Vagina (tissue), 2 donors: ENCODE measurements around the gene TSPEAR. TPM values are rescaled to one million over a fixed set of nuclear protein-coding genes. Genes with fewer than 3 reads are reported as not detected.

Experiments
- DNase-seq, 2 donors: peaks; one replicate each; pipeline ENCODE4 v3.0.0-alpha.2; 2017; ENCODE audit errors: extremely low spot score in 2 of 2
- H3K27ac ChIP-seq: fragments of 200-600 bp; sonication (generic); one replicate; pipeline ENCODE4 v1.5.1; 2019
- H3K27me3 ChIP-seq: fragments of 200-600 bp; sonication (generic); one replicate; pipeline ENCODE4 v1.5.1; 2019
- H3K36me3 ChIP-seq, 2 donors: fragments of 200-600 bp; sonication (generic); one replicate each; pipeline ENCODE4 v1.5.1; 2017 to 2019
- H3K4me1 ChIP-seq: fragments of 200-600 bp; sonication (generic); one replicate; pipeline ENCODE4 v1.5.1; 2019
- H3K4me3 ChIP-seq, 2 donors: fragments of 200-600 bp; sonication (generic); 1 replicate in 1 of 2; 2 replicates in 1 of 2; pipeline ENCODE4 v1.5.1; 2016 to 2019
- H3K9me3 ChIP-seq: fragments of 200-600 bp; sonication (generic); one replicate; pipeline ENCODE4 v1.5.1; 2019
- CTCF ChIP-seq, 3 experiments: fragments of 450-650 bp in 2 of 3; fragments of 200-600 bp in 1 of 3; sonication (generic) in 1 of 3; IDR thresholded peaks; one replicate each; pipeline ENCODE4 v1.5.1; 2017 to 2019; ENCODE audit warnings: antibody characterized with exemption in 3 of 3, mild to moderate bottlenecking in 2 of 3, moderate library complexity in 2 of 3
- POLR2A ChIP-seq, 2 donors: fragments of 450-650 bp; IDR thresholded peaks; one replicate each; pipeline ENCODE4 v1.6.1; 2017; ENCODE audit warnings: antibody characterized with exemption in 2 of 2, mild to moderate bottlenecking in 2 of 2, moderate library complexity in 2 of 2
- POLR2AphosphoS5 ChIP-seq, 2 donors: sonication (generic); formaldehyde crosslinking; IDR thresholded peaks; one replicate each; pipeline ENCODE4 v1.9.0; 2017; ENCODE audit warnings: antibody characterized with exemption in 2 of 2, mild to moderate bottlenecking in 2 of 2, low read depth in 1 of 2; ENCODE audit not compliant: insufficient read depth in 1 of 2
- intact Hi-C: fragments of 100-400 bp; cut with DNase I; formaldehyde crosslinking; loops from one replicate; pipeline ENCODE4 v1.15.1; 2023
- total RNA-seq: library from RNA; depleted of rRNA; stranded (reverse); fragments of >200 nt; gene quantifications from one replicate; pipeline ENCODE4 v1.2.3, GENCODE V29; 2016

Gene TSPEAR
- total RNA-seq, 1 donor from 2014 or later = not detected

- intact Hi-C loops = no loop called here
- Histone ChIP-seq H3K36me3 (no peaks in the 10 kb centered on the region), H3K27me3 (no peaks in the 10 kb centered on the region), H3K27ac (no peak overlapping the region), H3K4me3 (no peak overlapping the region), H3K4me1 (no peaks in the 10 kb centered on the region), H3K9me3 (no peaks in the 10 kb centered on the region)
- TF ChIP-seq POLR2AphosphoS5 (IDR thresholded peaks at IDR 0.05; ENCODE audit: insufficient read depth in 1 of 2, low read depth in 1 of 2) (no peak), CTCF (IDR thresholded peaks at IDR 0.05) (no peak), POLR2A (IDR thresholded peaks at IDR 0.05) (no peak)
- no peak for DNase-seq
Measured at GRCh38 chr21:44471996-44472395, 239.4 kb downstream of the TSPEAR start.

GRCh38 chr21:44471341-44471740 lies 240.0 kb downstream of the TSPEAR start:
- Histone ChIP-seq H3K36me3 (no peaks in the 10 kb centered on the region), H3K4me1 (no peaks in the 10 kb centered on the region), H3K27me3 (no peaks in the 10 kb centered on the region), H3K4me3 (no peak overlapping the region), H3K27ac (no peak overlapping the region), H3K9me3 (no peaks in the 10 kb centered on the region)
- TF ChIP-seq POLR2AphosphoS5 (IDR thresholded peaks at IDR 0.05; ENCODE audit: insufficient read depth in 1 of 2, low read depth in 1 of 2) = no peak
- TF ChIP-seq POLR2A (IDR thresholded peaks at IDR 0.05) = no peak
- TF ChIP-seq CTCF (IDR thresholded peaks at IDR 0.05) = no peak
- intact Hi-C loops = no loop called here
- no peak for DNase-seq

- Histone ChIP-seq H3K36me3 (no peaks in the 10 kb centered on the region), H3K9me3 (no peaks in the 10 kb centered on the region), H3K27me3 (no peaks in the 10 kb centered on the region), H3K27ac (no peak overlapping the region), H3K4me1 (no peaks in the 10 kb centered on the region), H3K4me3 (no peak overlapping the region)
- no peak for DNase-seq
- TF ChIP-seq POLR2AphosphoS5 (IDR thresholded peaks at IDR 0.05; ENCODE audit: insufficient read depth in 1 of 2, low read depth in 1 of 2) (no peak), CTCF (IDR thresholded peaks at IDR 0.05) (no peak), POLR2A (IDR thresholded peaks at IDR 0.05) (no peak)
- intact Hi-C loops = no loop called here
Measured at GRCh38 chr21:44467859-44468195, 243.5 kb downstream of the TSPEAR start.

- intact Hi-C loops = no loop called here
- Histone ChIP-seq H3K4me1 (no peaks in the 10 kb centered on the region), H3K9me3 (no peaks in the 10 kb centered on the region), H3K36me3 (no peaks in the 10 kb centered on the region), H3K4me3 (no peak overlapping the region), H3K27ac (no peak overlapping the region), H3K27me3 (no peaks in the 10 kb centered on the region)
- TF ChIP-seq CTCF (IDR thresholded peaks at IDR 0.05) (no peak), POLR2AphosphoS5 (IDR thresholded peaks at IDR 0.05; ENCODE audit: insufficient read depth in 1 of 2, low read depth in 1 of 2) (no peak), POLR2A (IDR thresholded peaks at IDR 0.05) (no peak)
- no peak for DNase-seq
Measured at GRCh38 chr21:44466996-44467858, 244.1 kb downstream of the TSPEAR start.

GRCh38 chr21:44466351-44466954 lies 244.9 kb downstream of the TSPEAR start:
- intact Hi-C loops = no loop called here
- H3K36me3 ChIP-seq = no peaks in the 10 kb centered on the region
- TF ChIP-seq POLR2AphosphoS5 (IDR thresholded peaks at IDR 0.05; ENCODE audit: insufficient read depth in 1 of 2, low read depth in 1 of 2) (no peak), CTCF (IDR thresholded peaks at IDR 0.05) (no peak), POLR2A (IDR thresholded peaks at IDR 0.05) (no peak)
- no peak overlapping the region for H3K27ac ChIP-seq
- no peaks in the 10 kb centered on the region for H3K9me3 ChIP-seq
- DNase-seq = no peak
- no peaks in the 10 kb centered on the region for H3K4me1 ChIP-seq
- H3K4me3 ChIP-seq = no peak overlapping the region
- no peaks in the 10 kb centered on the region for H3K27me3 ChIP-seq
